GM12878 (cell line): ENCODE measurements around the gene MRPL16. TPM values are rescaled to one million over a fixed set of nuclear protein-coding genes. Genes with fewer than 3 reads are reported as not detected.

Source experiments
- ATAC-seq: fragments of 200-7000 bp; cut with Tn5 transposase; 3 replicates; pipeline ENCODE4 v1.9.1; 2020; ENCODE audit warnings: mild to moderate bottlenecking, moderate library complexity
- BruUV-seq: library from RNA; stranded (reverse); fragments of 400-500 nt; replicated peaks from 2 replicates; lab custom pipeline; 2021; lab: Mats Ljungman, UMichigan
- CTCF ChIA-PET: fragments of 300-600 bp; sonication (Branson Sonifier 250); formaldehyde crosslinking; extraction: SDS; loops from one replicate; lab custom pipeline; 2021; ENCODE audit warnings: inconsistent platforms; lab: Yijun Ruan, JAX
- POLR2A ChIA-PET: fragments of 350-600 bp; formaldehyde crosslinking; extraction: SDS; loops from one replicate; lab custom pipeline; 2021; ENCODE audit warnings: inconsistent platforms; lab: Charles Lee
- RAD21 ChIA-PET: fragments of 300-600 bp; sonication (Branson Sonifier 250); formaldehyde crosslinking; loops from one replicate; lab custom pipeline; 2023; ENCODE audit warnings: antibody characterized with exemption; ENCODE audit not compliant: unreplicated experiment; lab: Charles Lee
- SMC1A ChIA-PET: fragments of 300-600 bp; sonication (Branson Sonifier 250); formaldehyde crosslinking; loops from one replicate; lab custom pipeline; 2023; ENCODE audit not compliant: unreplicated experiment, uncharacterized antibody; lab: Charles Lee
- DNase-seq: peaks from one replicate; pipeline ENCODE4 v3.0.0-alpha.2; 2011; ENCODE audit warnings: low read depth, low spot score
- FAIRE-seq: peaks from 3 replicates; lab custom pipeline; 2011; peaks lifted over from hg19 to GRCh38; lab: Jason Lieb, UNC
- H2AFZ ChIP-seq: 2 replicates; pipeline ENCODE4 v1.6.0; 2011; ENCODE audit warnings: low read depth, low read length, control low read depth; ENCODE audit not compliant: control insufficient read depth
- H3K27ac ChIP-seq: 2 replicates; pipeline ENCODE4 v1.5.1; 2011; ENCODE audit warnings: control low read depth; ENCODE audit not compliant: control insufficient read depth, insufficient read depth
- H3K27me3 ChIP-seq, 2 experiments: replicated peaks in 1 of 2; 2 replicates each; pipeline versions ENCODE4 v1.6.0 to v1.6.1; 2011; ENCODE audit warnings: low read length in 1 of 2; ENCODE audit not compliant: control insufficient read depth in 2 of 2, insufficient read depth in 2 of 2
- H3K36me3 ChIP-seq, 2 experiments: 2 replicates each; pipeline ENCODE4 v1.5.1; 2011; ENCODE audit warnings: low read length in 1 of 2; ENCODE audit not compliant: control insufficient read depth in 2 of 2, insufficient read depth in 2 of 2
- H3K4me1 ChIP-seq: 2 replicates; pipeline ENCODE4 v1.6.1; 2011; ENCODE audit warnings: mild to moderate bottlenecking, low read length, moderate library complexity, mixed read lengths; ENCODE audit not compliant: control insufficient read depth, insufficient read depth
- H3K4me2 ChIP-seq: 2 replicates; pipeline ENCODE4 v1.6.0; 2011; ENCODE audit warnings: control low read depth; ENCODE audit not compliant: control insufficient read depth, insufficient read depth
- H3K4me3 ChIP-seq: fragments of 200-600 bp; sonication (generic); 2 replicates; pipeline ENCODE4 v1.5.1; 2016
- H3K79me2 ChIP-seq: 2 replicates; pipeline ENCODE4 v1.6.0; 2011; ENCODE audit warnings: low read length; ENCODE audit not compliant: control insufficient read depth, insufficient read depth
- H3K9ac ChIP-seq: 2 replicates; pipeline ENCODE4 v1.8.0; 2011; ENCODE audit warnings: low read length, control low read depth, mixed read lengths; ENCODE audit not compliant: control insufficient read depth, insufficient read depth
- H3K9me3 ChIP-seq: replicated peaks from 3 replicates; pipeline ENCODE4 v1.5.1; 2011; ENCODE audit warnings: mild to moderate bottlenecking, low read length; ENCODE audit not compliant: control insufficient read depth, insufficient read depth
- H4K20me1 ChIP-seq: 2 replicates; pipeline ENCODE4 v1.6.0; 2011; ENCODE audit not compliant: control insufficient read depth, insufficient read depth
- BACH1 ChIP-seq: fragments of 450-650 bp; IDR thresholded peaks from 2 replicates; pipeline ENCODE4 v1.6.1; 2017; ENCODE audit warnings: mild to moderate bottlenecking, borderline replicate concordance
- BMI1 ChIP-seq: fragments of 450-650 bp; IDR thresholded peaks from 2 replicates; pipeline ENCODE4 v1.6.1; 2016; ENCODE audit warnings: mild to moderate bottlenecking, moderate library complexity, borderline replicate concordance
- CHD1 ChIP-seq: IDR thresholded peaks from 2 replicates; pipeline ENCODE4 v1.6.1; 2012; ENCODE audit warnings: low read depth, low read length, improper control_type of control experiment
- CHD4 ChIP-seq: fragments of 200-600 bp; sonication (generic); IDR thresholded peaks from 2 replicates; pipeline ENCODE4 v1.6.1; 2016; ENCODE audit warnings: mild to moderate bottlenecking
- IKZF1 ChIP-seq: fragments of 450-650 bp; conservative IDR thresholded peaks from 2 replicates; pipeline ENCODE4 v1.6.1; 2017; ENCODE audit warnings: antibody characterized with exemption, mild to moderate bottlenecking
- IKZF2 ChIP-seq, 2 experiments: fragments of 450-650 bp; IDR thresholded peaks; 2 replicates each; pipeline ENCODE4 v1.6.1; 2017; ENCODE audit warnings: mild to moderate bottlenecking in 2 of 2, moderate library complexity in 2 of 2
- PML ChIP-seq: IDR thresholded peaks from 2 replicates; pipeline ENCODE4 v1.6.1; 2012; ENCODE audit warnings: low read length, inconsistent platforms
- SP1 ChIP-seq: IDR thresholded peaks from one replicate; pipeline ENCODE4 v1.6.1; 2011; ENCODE audit warnings: low read depth, low read length
- SPI1 ChIP-seq: IDR thresholded peaks from 2 replicates; pipeline ENCODE4 v1.6.1; 2011; ENCODE audit warnings: low read depth, mild to moderate bottlenecking, low read length, moderate library complexity, borderline replicate concordance; ENCODE audit not compliant: insufficient read depth
- SUPT20H ChIP-seq: IDR thresholded peaks from 2 replicates; pipeline ENCODE4 v1.6.1; 2011; ENCODE audit warnings: low read depth, mild to moderate bottlenecking, low read length, moderate library complexity, borderline replicate concordance; ENCODE audit not compliant: control insufficient read depth
- WGBS: methylation state at CpG from one replicate; pipeline ENCODE4 v1.1.6; 2016; ENCODE audit warnings: low lambda C conversion rate; ENCODE audit not compliant: insufficient replicate concordance, insufficient coverage; ENCODE audit errors: missing lambda C conversion rate; 5-methylcytosine and 5-hydroxymethylcytosine counted together
- in situ Hi-C: fragments of 300-500 bp; cut with MboI; formaldehyde crosslinking; loops from 9 replicates; pipeline ENCODE4 v1.14.3; 2018; ENCODE audit warnings: mixed read lengths
- intact Hi-C: fragments of 100-400 bp; cut with micrococcal nuclease; formaldehyde crosslinking; loops from one replicate; pipeline ENCODE4 v1.14.2; 2022; ENCODE audit not compliant: unreplicated experiment
- polyA plus RNA-seq, 11 experiments: library from polyadenylated mRNA; depleted of rRNA in 4 of 11; unstranded in 6 of 11; stranded (reverse) in 5 of 11; fragments of >200 nt; fragmentation: Nextera tagmentation in 4 of 11; fragmentation: Illumina TruSeq in 1 of 11; extraction: Ambion mirVana in 4 of 11; extraction: Trizol in 1 of 11; gene quantifications; 1 replicate in 1 of 11; 2 replicates in 10 of 11; pipeline versions ENCODE4 v1.2.1 to v1.2.3, GENCODE V29; 2011 to 2016; ENCODE audit warnings: inconsistent platforms in 2 of 11, missing spikeins in 2 of 11, low read depth in 1 of 11
- total RNA-seq, 4 experiments: library from RNA; depleted of rRNA in 3 of 4; stranded (reverse); fragments of >200 nt in 3 of 4; fragmentation: Illumina TruSeq in 1 of 4; extraction: Trizol in 1 of 4; gene quantifications; 2 replicates each; pipeline versions ENCODE4 v1.2.1 to v1.2.3, GENCODE V29; 2013 to 2021
- TF ChIP-seq, protein P1 (sequence below): fragments of 450-650 bp; formaldehyde crosslinking; IDR thresholded peaks from 2 replicates; pipeline ENCODE4 v1.4.0; 2020; ENCODE audit warnings: mild to moderate bottlenecking, moderate library complexity
- TF ChIP-seq, protein P2 (sequence below): fragments of 450-650 bp; formaldehyde crosslinking; IDR thresholded peaks from 2 replicates; pipeline ENCODE4 v1.5.0; 2022; ENCODE audit warnings: mild to moderate bottlenecking, missing genetic modification characterization

The MRPL16 gene
- total and polyA plus RNA-seq, 10 of the 15 experiments (the other 5 are each of a cell fraction or from before 2014, with no cell fraction given): 38.2 to 167 (median 106) TPM

DNA sequence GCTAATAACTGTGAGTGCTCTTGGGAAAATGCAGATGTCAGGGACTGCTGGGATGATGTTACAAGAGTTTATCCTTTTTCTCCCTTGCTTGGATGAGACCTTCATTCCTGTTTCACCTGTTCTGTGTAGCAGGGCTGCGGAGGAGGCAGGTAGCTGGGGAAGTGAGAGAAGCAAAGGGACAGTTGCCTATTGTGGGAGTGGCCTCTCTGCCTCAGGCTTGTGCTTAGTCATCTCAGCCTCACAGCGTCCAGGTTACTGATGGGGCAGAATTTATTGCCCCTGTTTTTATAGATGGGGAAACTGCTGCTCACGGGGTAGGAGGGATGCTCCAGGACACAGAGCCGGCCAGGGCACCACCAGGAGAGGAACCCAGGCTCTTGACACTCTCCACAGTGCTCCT, 53.7 kb downstream of the MRPL16 start:
- no peaks in the 10 kb centered on the region; the same call in 1 of the 2 replicates for H4K20me1 ChIP-seq
- H3K27me3 ChIP-seq: peaks cover 0 to 6% of the 10 kb centered on the region in 2 experiments; a peak in 1 of 4 replicates
- ChIA-PET CTCF (interaction anchor here (0.6 to 6.9 kb wide), 4 partner anchors 15 to 874 kb away, joined by 3 to 88 read pairs (median 8); no protein-coding TSS in a partner anchor), RAD21 (interaction anchor here (1.0 to 4.5 kb wide), 2 partner anchors 15 to 44 kb away, joined by 3 to 31 read pairs; no protein-coding TSS in a partner anchor), SMC1A (interaction anchor here (1.0 to 1.6 kb wide), 2 partner anchors 112 to 494 kb away, joined by 3 to 4 read pairs; no protein-coding TSS in a partner anchor), POLR2A (interaction anchor here (0.7 kb wide), 1 partner anchor 16 kb away, joined by 3 read pairs; no protein-coding TSS in a partner anchor)
- ATAC-seq (peak; percentile 44), DNase-seq (no peak), FAIRE-seq (no peak)
- no peaks in the 10 kb centered on the region for H3K36me3 ChIP-seq
- intact Hi-C loops (no loop called here), in situ Hi-C loops (loop anchor here (5.0 to 10.0 kb wide), 2 partner anchors 45 to 498 kb away; no protein-coding TSS in a partner anchor)
- H3K79me2 ChIP-seq: no peaks in the 10 kb centered on the region
- no peak overlapping the region for H3K4me3 ChIP-seq
- BruUV-seq: no TSS peak
- no peak overlapping the region for H3K9ac ChIP-seq
- TF ChIP-seq IKZF2 (IDR thresholded peaks at IDR 0.05) (no peak), BMI1 (no peak), SPI1 (peak; percentile 50; the same call in 1 of the 2 replicates), CHD1 (no peak), SUPT20H (no peak), IKZF1 (no peak), CHD4 (no peak), PML (no peak), BACH1 (0 out of 2 replicates have a peak, but pooled peaks have one; percentile 47), SP1 (no peak)
- TF ChIP-seq, protein P1, sequence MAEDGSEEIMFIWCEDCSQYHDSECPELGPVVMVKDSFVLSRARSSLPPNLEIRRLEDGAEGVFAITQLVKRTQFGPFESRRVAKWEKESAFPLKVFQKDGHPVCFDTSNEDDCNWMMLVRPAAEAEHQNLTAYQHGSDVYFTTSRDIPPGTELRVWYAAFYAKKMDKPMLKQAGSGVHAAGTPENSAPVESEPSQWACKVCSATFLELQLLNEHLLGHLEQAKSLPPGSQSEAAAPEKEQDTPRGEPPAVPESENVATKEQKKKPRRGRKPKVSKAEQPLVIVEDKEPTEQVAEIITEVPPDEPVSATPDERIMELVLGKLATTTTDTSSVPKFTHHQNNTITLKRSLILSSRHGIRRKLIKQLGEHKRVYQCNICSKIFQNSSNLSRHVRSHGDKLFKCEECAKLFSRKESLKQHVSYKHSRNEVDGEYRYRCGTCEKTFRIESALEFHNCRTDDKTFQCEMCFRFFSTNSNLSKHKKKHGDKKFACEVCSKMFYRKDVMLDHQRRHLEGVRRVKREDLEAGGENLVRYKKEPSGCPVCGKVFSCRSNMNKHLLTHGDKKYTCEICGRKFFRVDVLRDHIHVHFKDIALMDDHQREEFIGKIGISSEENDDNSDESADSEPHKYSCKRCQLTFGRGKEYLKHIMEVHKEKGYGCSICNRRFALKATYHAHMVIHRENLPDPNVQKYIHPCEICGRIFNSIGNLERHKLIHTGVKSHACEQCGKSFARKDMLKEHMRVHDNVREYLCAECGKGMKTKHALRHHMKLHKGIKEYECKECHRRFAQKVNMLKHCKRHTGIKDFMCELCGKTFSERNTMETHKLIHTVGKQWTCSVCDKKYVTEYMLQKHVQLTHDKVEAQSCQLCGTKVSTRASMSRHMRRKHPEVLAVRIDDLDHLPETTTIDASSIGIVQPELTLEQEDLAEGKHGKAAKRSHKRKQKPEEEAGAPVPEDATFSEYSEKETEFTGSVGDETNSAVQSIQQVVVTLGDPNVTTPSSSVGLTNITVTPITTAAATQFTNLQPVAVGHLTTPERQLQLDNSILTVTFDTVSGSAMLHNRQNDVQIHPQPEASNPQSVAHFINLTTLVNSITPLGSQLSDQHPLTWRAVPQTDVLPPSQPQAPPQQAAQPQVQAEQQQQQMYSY (CRISPR knock-in tag): no peak
- TF ChIP-seq, protein P2, sequence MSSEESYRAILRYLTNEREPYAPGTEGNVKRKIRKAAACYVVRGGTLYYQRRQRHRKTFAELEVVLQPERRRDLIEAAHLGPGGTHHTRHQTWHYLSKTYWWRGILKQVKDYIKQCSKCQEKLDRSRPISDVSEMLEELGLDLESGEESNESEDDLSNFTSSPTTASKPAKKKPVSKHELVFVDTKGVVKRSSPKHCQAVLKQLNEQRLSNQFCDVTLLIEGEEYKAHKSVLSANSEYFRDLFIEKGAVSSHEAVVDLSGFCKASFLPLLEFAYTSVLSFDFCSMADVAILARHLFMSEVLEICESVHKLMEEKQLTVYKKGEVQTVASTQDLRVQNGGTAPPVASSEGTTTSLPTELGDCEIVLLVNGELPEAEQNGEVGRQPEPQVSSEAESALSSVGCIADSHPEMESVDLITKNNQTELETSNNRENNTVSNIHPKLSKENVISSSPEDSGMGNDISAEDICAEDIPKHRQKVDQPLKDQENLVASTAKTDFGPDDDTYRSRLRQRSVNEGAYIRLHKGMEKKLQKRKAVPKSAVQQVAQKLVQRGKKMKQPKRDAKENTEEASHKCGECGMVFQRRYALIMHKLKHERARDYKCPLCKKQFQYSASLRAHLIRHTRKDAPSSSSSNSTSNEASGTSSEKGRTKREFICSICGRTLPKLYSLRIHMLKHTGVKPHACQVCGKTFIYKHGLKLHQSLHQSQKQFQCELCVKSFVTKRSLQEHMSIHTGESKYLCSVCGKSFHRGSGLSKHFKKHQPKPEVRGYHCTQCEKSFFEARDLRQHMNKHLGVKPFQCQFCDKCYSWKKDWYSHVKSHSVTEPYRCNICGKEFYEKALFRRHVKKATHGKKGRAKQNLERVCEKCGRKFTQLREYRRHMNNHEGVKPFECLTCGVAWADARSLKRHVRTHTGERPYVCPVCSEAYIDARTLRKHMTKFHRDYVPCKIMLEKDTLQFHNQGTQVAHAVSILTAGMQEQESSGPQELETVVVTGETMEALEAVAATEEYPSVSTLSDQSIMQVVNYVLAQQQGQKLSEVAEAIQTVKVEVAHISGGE (CRISPR knock-in tag): no peak
- H3K4me1 ChIP-seq: peaks cover 4% of the 10 kb centered on the region
- H3K9me3 ChIP-seq: no peaks in the 10 kb centered on the region
- 6% methylated on average over 4 of the region's 4 CpGs for WGBS
- H3K4me2 ChIP-seq: no peak overlapping the region
- H3K27ac ChIP-seq: no peak overlapping the region
- no peak overlapping the region for H2AFZ ChIP-seq
